HFF-Myc (cell line): ENCODE data around the gene EPB41.
"Not testable (repeated sequence)": the region's sequence is repeated elsewhere in the genome, so short reads cannot be mapped to it uniquely, and the experiment has no call there.

Experiments
- DNase-seq: peaks from one replicate; pipeline ENCODE4 v3.0.0-alpha.2; 2011; ENCODE audit warnings: low read depth; ENCODE audit errors: extremely low read depth
- H3K4me3 ChIP-seq: replicated peaks from 2 replicates; pipeline ENCODE4 v1.5.1; 2011; ENCODE audit warnings: low read depth, mild to moderate bottlenecking, control low read depth, low read length
- CTCF ChIP-seq: IDR thresholded peaks from 2 replicates; pipeline ENCODE4 v1.5.1; 2012; ENCODE audit warnings: mild to moderate bottlenecking, low read depth, low read length, control low read depth; ENCODE audit errors: missing control alignments

Gene EPB41

GRCh38 chr1:29094954-29095353, 180.6 kb downstream of the EPB41 start:
- no peak for DNase-seq
- no peak for TF ChIP-seq CTCF
- no peak overlapping the region for H3K4me3 ChIP-seq

- no peak for TF ChIP-seq CTCF
- no peak for DNase-seq
- H3K4me3 ChIP-seq = no peak overlapping the region
Observed at GRCh38 chr1:29096231-29096886, 182.0 kb downstream of the EPB41 start.

GRCh38 chr1:29099286-29099685, 184.9 kb downstream of the EPB41 start:
- no peak for DNase-seq
- TF ChIP-seq CTCF = no peak
- no peak overlapping the region for H3K4me3 ChIP-seq

- TF ChIP-seq CTCF = no peak
- no peak for DNase-seq
- no peak overlapping the region for H3K4me3 ChIP-seq
Observed at GRCh38 chr1:29100487-29100886, 186.1 kb downstream of the EPB41 start.

- no peak for DNase-seq
- H3K4me3 ChIP-seq = no peak overlapping the region
- no peak for TF ChIP-seq CTCF
Observed at GRCh38 chr1:29105822-29106221, 191.5 kb downstream of the EPB41 start.

GRCh38 chr1:29108041-29108440, 193.7 kb downstream of the EPB41 start:
- not testable (repeated sequence) for H3K4me3 ChIP-seq, DNase-seq

- TF ChIP-seq CTCF = no peak
- no peak overlapping the region for H3K4me3 ChIP-seq
- DNase-seq = no peak
Observed at GRCh38 chr1:29112705-29113412, 198.5 kb downstream of the EPB41 start.
